ENCODE data around the gene CFP. TPM values are rescaled to one million over a fixed set of nuclear protein-coding genes. Genes with fewer than 3 reads are reported as not detected.

The CFP gene
- total RNA-seq, 2 donors from 2014 or later: 3.9 to 10.9 TPM

DNA sequence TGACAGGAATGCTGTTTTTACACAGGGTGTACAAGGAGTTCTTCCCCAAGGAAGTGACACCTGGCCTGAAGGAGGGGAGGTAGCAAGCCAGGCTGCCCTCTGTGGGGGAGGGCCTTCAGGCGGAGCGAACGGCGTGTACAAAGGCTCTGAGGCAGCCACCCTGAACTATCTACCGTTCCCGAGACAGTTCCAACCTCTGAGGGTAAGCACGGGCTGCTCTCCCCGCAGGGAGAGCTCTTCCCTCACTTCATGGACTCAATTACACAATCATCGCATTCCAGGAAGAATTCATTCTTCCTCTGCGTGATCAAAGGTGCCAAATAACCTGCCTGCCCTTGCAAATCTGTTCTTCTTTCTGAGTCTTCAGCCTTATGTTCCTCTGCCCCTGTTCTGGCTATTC lies 15.8 kb upstream of the CFP start:
- intact Hi-C loops (cut with DNase I): loop anchor here in 1 of 2 donors (10.0 kb wide), 1 partner anchor 451 kb away; the partner anchor contains the start of gene UBA1
- DNase-seq (no peak), ATAC-seq (no peak)

DNA sequence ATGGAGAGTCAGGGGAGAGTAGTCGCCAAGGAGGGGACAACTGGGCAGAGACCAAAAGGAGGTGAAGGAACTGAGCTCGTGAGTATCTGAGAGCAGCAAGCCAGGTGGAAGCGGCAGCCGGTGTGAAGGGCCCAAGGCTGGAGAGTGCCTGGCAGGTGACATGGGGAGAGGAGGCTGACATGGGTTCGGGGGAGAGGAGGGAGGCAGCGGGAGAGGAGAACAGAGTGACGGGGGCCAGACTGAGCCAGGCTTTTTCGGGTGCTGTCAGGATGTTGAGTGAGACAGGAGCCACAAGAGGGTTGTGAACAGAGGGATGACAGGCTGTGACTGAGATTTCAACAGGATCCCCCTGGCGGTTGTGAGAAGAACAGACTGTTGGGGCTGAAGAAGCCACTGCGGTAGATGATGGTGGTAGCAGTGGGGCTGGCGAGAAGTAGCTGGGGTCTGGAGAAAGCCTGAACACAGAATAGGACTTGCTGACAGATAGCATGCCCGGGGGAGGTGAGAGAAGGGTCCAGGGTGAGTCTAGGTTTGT lies 14.9 kb upstream of the CFP start:
- intact Hi-C loops (cut with DNase I): loop anchor here in 1 of 2 donors (5.0 to 10.0 kb wide), 2 partner anchors 82 to 450 kb away; partner anchors contain the start of genes ARAF and UBA1
- ATAC-seq: peak; percentile 49 to 68
- DNase-seq: no peak

DNA sequence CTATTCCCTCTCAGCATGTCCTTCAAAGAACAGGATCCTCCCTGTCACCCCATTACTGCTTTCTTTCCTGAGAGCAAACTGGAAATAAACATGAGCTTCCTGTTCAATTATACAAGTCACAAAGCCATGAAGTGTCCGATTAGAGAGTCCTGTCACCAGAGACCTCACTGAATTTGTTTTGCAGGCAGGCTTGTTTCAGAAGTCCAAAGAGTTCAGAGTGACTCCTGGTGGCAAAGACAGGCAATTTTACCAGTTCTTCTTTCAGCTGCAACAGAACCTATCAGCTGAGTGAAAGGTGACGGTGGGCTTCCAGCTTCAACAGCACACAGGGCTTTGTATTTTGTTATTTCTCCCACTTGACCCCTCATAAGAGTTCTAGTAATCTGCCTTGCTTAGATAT lies 14.2 kb upstream of the CFP start:
- DNase-seq (no peak), ATAC-seq (peak; percentile 39 to 64)
- intact Hi-C loops (cut with DNase I): loop anchor here in 1 of 2 donors (5.0 to 10.0 kb wide), 2 partner anchors 82 to 449 kb away; partner anchors contain the start of genes ARAF and UBA1

DNA sequence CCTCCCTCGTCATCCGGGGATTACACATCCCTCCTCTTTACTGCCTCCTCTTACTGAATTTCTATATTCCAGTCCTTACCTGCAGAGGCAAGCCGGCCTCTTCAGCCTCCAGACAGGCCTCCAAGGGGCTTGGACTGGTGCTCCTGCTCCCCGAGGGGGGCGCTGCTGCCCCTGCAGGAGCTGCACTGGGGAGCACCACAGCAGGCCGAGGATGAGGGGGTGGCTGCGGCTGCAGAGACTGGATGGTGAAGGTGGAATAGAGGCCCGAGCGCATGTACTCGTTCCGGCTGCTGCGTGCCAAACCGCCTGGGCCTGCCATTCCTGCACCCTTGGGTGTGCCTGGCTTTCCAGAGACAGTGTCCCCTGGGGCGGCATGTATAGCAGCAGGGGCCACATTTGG lies 9.1 kb upstream of the CFP start:
- no peak for DNase-seq
- ATAC-seq: no peak
- intact Hi-C loops (cut with DNase I): no loop called here

DNA sequence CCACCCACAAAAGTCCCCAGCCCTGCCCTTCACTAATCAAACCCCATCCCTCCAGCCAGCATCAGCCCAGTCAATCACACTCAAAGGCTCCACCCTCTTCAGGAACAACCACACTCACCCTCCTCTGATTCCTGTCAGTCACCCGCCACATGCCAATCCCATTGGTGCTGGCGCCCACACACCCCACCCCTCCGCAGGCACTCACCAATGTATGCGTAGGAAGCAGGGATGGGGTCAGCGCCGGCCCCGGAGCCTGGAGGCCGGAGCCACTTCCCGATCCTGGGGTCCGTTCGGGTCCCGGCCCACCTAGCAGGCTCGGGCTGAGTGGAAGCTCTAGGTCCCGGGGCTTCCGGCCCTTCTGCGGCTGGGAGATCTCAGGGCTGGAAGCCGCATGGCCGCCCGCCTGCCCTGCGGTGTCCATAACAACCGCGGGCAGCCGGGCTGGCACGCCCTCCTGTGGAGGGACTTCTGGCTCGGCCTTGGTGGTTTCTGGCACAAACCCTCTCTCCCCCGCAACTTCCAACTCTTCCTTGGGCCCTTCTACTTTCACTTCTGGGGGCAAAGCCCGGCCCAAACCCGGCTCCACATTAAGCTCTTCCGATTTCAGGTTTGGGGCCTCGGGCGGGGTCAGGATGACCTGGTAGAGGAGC lies 7.9 kb upstream of the CFP start:
- ATAC-seq (peak; percentile 80 to 97), DNase-seq (peak; percentile 66)
- intact Hi-C loops (cut with DNase I): no loop called here

DNA sequence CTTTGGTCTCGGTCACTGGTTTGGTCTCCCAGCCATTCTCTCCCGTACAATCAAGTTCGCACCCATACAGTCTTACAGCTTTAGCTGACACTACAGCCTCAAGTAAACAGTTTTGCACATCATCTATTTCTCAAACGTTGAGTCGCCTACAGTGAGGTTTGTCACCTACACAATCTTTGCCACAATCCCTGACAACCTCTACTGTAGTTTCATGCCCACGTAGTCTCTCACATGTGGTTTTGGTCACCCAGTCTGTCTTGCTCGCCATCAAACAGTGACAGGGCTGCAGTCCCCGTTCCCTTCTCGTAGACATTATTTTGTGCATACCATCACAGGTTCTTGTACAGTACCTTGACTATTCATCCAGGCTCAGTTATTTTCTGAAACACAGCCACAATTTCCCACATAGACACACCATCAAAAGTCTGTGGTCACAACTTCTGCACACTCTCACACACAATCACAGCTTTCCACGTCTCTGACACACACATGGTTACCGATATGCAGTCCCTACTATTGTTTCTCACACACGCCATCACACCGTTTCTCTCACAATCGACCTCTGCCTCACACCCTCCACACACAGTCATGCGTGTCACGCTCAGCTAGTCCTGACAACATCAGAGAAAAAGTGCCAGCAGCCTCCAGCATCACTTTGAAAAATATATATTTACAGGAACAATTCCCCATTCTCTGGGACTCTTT lies 5.3 kb upstream of the CFP start:
- ATAC-seq: no peak
- intact Hi-C loops (cut with DNase I): no loop called here
- no peak for DNase-seq

DNA sequence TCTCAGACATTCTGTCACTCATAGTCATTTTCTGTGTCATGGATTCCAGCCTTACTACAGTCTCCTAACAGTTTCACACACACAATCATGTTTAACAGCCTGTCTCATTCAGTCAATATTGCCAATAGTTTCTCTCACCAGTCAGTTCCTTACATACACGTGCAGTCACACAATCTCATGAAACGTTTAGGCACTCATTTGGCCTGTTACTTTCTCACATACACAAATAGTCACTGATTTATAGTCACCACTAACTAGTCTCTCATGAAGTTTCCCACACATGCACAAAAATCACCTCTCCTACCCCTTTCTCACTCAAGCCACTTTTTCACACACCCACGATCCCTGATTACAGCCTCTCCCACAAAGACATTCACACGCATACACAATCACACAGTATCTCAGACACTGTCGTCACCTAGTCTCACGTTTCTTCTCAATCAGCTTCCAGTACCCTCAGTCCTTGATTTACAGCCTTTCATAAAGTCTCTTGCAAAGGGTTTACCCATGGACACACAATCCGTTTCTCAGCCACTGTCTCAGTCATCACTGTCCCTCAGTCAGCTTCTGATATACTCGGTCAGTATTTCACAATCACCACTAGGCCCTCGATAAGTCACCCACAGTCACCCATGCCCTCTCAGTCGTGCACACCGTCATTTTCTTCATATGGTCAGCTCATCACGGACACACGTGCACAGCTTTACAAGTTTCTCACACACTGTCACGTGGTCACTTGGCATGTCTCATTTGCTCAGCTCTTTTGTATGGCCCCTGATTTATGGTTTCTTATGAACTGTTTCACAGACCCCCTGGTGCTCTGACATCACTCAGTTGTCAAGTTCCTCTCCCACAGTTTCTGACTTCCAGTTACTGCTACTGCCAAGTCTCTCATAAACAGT lies 4.2 kb upstream of the CFP start:
- intact Hi-C loops (cut with DNase I): no loop called here
- DNase-seq: no peak

DNA sequence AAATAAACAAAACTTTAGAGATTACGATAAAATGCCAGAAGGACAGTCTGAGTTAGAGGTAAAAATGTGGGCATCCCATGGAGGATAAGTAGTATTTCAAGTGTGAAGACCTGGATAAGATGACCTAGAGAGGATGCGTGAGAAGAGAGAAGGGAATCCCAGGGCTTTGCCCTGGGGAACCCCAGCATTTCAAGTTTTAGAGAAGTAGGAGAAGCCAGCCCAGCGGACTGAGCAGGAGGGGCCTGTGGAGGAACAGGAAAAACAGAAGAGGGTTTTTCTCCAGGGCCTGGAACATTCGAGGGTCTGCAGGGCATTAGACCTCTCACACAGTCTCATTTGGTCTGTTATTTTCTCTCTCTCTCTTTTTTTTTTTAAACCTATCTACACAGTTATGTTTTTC lies 2.9 kb upstream of the CFP start:
- no peak for DNase-seq
- intact Hi-C loops (cut with DNase I): no loop called here
- no peak for ATAC-seq

More for the DNA sequence above, 4.2 kb upstream of the CFP start:
- ATAC-seq: no peak

DNA sequence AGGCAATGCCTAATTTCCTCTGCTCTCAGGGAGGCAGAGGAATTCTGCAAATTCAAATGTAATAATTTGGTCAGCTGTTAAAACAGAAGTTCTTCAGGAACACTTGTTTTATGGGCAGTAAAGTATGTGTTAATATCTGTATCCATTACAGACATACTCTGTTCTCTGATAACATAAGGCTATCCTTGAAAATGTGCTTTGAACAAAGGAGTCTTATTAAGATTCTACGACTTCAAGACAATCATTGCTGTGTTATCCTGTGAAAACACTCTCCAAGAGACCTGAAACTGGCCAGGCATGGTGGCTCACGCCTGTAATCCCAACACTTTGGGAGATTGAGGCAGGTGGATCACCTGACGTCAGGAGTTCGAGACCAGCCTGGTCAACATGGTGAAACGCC lies 1.9 kb upstream of the CFP start:
- intact Hi-C loops (cut with DNase I): no loop called here

DNA sequence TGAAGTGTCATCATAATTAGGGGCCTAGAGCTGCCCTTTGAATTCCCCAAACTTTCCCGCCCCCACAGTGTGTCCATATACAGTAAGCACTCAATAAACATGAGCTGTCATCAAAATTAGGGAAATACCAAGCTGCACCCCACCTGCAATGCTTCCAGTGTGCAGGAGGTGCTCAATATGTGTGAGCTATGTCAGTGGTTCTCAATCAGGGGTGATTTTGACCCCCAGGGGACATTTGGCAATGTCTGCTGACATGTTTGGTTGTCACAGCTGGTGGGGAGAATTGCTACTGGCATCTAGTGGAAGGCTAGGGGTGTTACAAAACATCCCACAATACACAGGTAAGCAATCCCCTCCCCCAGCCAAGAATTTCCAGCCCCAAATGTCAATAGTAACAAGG lies 748 bp downstream of the CFP start:
- no peak for DNase-seq
- ATAC-seq: no peak
- intact Hi-C loops (cut with DNase I): loop anchor here in 1 of 2 donors (10.0 kb wide), 1 partner anchor 64 kb away; the partner anchor contains the start of gene ARAF

More for the DNA sequence above, 1.9 kb upstream of the CFP start:
- DNase-seq (no peak), ATAC-seq (no peak)

DNA sequence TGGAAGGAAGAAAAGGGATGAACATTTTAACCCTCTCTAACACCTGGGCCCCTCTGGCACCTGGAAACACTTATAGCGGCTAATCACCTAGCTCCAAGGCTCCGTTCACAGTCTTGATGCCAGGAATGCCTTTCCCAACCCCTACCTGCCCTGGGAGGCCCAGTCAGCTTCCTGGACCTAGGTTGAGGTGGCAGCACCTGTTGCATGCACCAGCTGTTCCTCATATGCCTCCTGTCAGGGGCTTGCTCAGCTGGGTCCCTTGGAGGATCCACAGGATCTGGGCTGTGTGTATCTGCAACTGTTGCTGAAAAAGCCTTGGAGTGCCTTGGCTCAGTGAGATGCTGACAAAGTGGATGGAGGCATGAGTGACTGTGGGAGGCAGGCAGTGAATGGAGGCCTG lies 4.4 kb downstream of the CFP start:
- ATAC-seq (no peak), DNase-seq (no peak)
- intact Hi-C loops (cut with DNase I): loop anchor here in 1 of 2 donors (10.0 kb wide), 1 partner anchor 61 kb away; the partner anchor contains the start of gene ARAF

DNA sequence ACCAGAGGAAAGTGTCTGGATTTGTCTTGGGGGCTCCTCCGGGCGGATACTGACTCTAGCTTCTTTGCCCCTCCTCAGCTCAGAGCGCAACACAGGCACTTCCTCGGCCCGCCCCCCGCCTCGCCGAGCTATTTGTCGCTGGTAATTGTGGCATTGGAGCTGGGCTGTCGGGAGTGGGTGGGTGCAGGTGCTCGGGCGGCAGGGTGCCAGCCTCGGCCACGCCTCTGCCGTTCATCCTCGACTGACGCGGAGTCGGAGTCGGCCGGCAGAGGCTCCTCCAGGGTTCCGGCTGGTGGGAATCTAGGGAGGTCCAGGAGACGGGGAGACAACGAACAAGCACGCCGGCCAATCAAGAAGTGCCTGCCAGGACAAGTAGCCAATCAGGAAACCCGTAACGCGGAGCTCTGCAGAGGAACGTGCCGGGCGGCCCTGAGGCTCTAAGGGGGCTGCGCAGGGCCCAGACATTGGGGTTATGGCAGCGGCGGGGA lies 6.1 kb downstream of the CFP start:
- ATAC-seq: peak; percentile 60 to 78

DNA sequence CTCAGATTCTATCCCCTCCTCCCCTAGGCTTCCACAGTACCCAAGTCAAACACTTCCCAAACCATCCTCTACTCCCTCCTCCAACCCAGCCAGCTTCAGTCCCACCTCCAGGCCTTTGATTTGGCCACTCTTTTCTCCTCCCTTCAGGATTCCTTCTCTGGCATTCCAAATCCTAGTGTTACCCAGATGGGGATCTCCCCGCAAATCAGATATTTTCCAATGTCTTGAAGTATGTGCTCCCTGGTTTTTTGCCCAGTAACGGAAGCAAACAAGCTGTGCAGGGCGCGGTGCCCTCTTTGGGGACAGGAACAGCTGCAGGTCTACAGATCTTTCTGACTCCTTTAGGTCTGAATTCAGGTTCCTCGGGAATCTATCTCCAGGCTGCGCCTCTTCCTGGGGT lies 7.9 kb downstream of the CFP start:
- no peak for ATAC-seq
- intact Hi-C loops (cut with DNase I): loop anchor here in 1 of 2 donors (10.0 kb wide), 1 partner anchor 57 kb away; the partner anchor contains the start of gene ARAF
- no peak for DNase-seq

More for the DNA sequence above, 6.1 kb downstream of the CFP start:
- DNase-seq: peak; percentile 67
- intact Hi-C loops (cut with DNase I): loop anchor here in 1 of 2 donors (10.0 kb wide), 1 partner anchor 59 kb away; the partner anchor contains the start of gene ARAF

DNA sequence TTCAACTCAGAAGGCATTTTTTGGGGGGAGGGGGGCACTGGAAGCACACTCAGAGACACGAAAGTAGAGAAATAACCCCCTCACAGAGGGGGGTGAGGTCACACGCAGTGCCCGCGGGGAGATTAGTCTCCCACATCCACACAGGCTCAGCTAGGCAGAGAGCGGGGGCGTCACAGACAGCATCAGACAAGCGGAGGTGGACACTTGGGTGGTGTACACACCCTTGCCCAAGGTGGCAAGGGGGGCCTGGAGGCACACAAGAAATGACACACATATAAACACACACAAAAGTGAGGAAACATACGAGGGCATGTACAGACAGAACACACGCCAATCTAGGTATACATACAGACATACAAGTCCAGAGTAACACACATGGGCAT lies 9.4 kb downstream of the CFP start:
- intact Hi-C loops (cut with DNase I): loop anchor here in 1 of 2 donors (10.0 kb wide), 1 partner anchor 55 kb away; the partner anchor contains the start of gene ARAF
- DNase-seq (no peak), ATAC-seq (no peak)

DNA sequence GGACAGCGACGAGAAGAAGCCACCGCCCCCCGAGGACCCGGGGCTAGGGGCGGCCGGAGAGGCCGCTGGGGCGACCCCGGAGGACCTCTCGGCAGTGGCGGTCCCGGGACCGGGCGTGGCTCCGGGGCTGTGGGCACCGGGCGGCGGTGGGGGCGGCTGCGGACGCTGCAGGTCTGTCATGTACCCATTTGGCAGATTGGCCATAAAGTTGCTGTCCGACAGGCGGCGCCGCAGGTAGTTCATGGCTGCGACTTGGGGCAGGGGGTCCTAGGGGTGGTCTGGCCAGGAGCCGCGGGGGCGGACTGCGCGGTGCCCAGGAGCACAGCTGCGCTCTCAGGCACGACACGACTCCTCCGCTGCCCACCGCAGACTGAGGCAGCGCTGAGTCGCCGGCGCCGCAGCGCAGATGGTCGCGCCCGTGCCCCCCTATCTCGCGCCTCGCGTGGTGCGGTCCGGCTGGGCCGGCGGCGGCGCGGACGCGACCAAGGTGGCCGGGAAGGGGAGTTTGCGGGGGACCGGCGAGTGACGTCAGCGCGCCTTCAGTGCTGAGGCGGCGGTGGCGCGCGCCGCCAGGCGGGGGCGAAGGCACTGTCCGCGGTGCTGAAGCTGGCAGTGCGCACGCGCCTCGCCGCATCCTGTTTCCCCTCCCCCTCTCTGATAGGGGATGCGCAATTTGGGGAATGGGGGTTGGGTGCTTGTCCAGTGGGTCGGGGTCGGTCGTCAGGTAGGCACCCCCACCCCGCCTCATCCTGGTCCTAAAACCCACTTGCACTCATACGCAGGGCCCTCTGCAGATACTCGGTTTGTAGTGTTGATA lies 10.0 kb downstream of the CFP start, which contains the start of gene SYN1:
SYN1 (minus strand) TSS at position 372 of the 817 bp plus-strand sequence; CDS start at position 243, 129 bp downstream.
- intact Hi-C loops (cut with DNase I): loop anchor here in 1 of 2 donors (10.0 kb wide), 1 partner anchor 55 kb away; the partner anchor contains the start of gene ARAF
- ATAC-seq: peak; percentile 94 to 96

DNA sequence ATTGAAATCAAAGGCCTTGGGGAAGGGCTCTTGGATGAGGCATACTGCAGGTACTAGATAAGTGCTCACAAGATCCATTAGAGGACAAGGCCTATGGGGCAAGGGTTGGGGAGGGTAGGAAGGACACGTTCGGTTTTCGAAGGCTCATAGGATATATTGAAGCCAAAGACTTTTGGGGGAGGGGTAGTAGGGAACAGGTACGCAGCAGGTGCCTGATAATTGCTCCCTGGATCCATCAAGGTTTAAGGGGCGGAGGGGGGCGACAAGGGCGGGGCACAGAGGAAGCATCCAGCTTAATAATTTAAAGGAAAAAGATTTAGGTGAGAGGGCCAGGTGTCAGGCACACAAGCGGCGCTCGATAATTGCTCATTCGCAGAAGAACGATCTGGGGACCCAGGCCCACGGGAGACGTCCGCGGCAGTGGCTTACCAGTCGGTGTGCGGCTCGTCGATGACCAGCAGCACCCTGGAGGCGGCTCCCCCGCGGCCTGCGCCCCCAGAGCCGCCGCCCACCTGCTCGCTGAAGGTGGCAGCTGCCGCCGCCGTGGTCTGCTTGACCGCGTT lies 10.7 kb downstream of the CFP start:
- DNase-seq (no peak), ATAC-seq (no peak)
- intact Hi-C loops (cut with DNase I): no loop called here

More for the DNA sequence above, 10.0 kb downstream of the CFP start, which contains the start of gene SYN1:
- DNase-seq: peak; percentile 86

DNA sequence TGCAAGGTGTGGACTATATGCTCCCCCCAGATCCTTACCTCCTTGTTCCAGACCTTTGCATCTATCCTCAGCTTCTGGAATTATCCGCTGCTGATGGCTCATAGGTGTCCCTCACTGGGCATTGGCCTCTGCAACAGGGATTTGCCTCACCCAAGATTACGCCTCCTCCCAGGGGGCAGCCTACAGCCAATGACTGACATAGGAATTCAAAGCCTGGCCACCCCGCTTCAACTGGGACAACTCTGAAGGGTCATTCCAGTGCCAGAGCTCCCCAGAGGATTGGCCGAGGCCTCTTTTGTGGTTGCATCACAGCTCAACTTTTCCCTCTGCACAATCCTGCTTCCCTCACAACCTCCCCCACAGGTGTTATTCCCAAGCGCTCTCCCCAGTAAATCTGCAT lies 15.1 kb downstream of the CFP start:
- ATAC-seq: no peak
- no peak for DNase-seq

More for the DNA sequence above, 15.1 kb downstream of the CFP start:
- intact Hi-C loops (cut with DNase I): no loop called here
